HEK293 (cell line): ENCODE data around the gene CLTB.

ENCODE experiments used
- CTCF ChIA-PET: fragments of 350-600 bp; formaldehyde crosslinking; extraction: SDS; loops from one replicate; lab custom pipeline; 2021; ENCODE audit warnings: antibody characterized with exemption; lab: Yijun Ruan, JAX
- POLR2A ChIA-PET: fragments of 300-600 bp; formaldehyde crosslinking; extraction: SDS; loops from one replicate; lab custom pipeline; 2020; ENCODE audit warnings: antibody characterized with exemption, inconsistent platforms; lab: Yijun Ruan, JAX
- H3K27ac ChIP-seq: fragments of 200-500 bp; sonication (Bioruptor generic); 2 replicates; pipeline ENCODE4 v1.5.1; 2014; ENCODE audit warnings: low read depth, low read length, control low read depth, inconsistent platforms; ENCODE audit errors: extremely low read depth
- H3K36me3 ChIP-seq, 2 experiments: fragments of 200-500 bp in 1 of 2; sonication (Bioruptor generic) in 1 of 2; 1 replicate in 1 of 2; 2 replicates in 1 of 2; pipeline ENCODE4 v1.5.1; 2014 to 2017; ENCODE audit warnings: inconsistent platforms in 2 of 2, low read length in 2 of 2; ENCODE audit not compliant: control insufficient read depth in 2 of 2, insufficient read depth in 1 of 2
- H3K4me1 ChIP-seq: fragments of 200-500 bp; sonication (Bioruptor generic); 2 replicates; pipeline ENCODE4 v1.5.1; 2014; ENCODE audit warnings: mild to moderate bottlenecking, low read length, inconsistent platforms; ENCODE audit not compliant: control insufficient read depth, insufficient read depth
- H3K4me3 ChIP-seq: 2 replicates; pipeline ENCODE4 v1.5.1; 2011; ENCODE audit warnings: low read depth, mild to moderate bottlenecking, control low read depth, low read length, moderate library complexity
- H3K9me3 ChIP-seq: fragments of 200-500 bp; sonication (Bioruptor generic); 2 replicates; pipeline ENCODE4 v1.5.1; 2014; ENCODE audit warnings: low read depth, low read length, inconsistent platforms; ENCODE audit not compliant: control insufficient read depth, insufficient read depth
- BCL11B ChIP-seq: fragments of 450-650 bp; formaldehyde crosslinking; IDR thresholded peaks from 2 replicates; pipeline ENCODE4 v1.5.1; 2016; ENCODE audit warnings: low read depth, missing biosample characterization, missing genetic modification characterization
- FEZF1 ChIP-seq: fragments of 450-650 bp; formaldehyde crosslinking; IDR thresholded peaks from 2 replicates; pipeline ENCODE4 v1.5.1; 2016; ENCODE audit warnings: missing biosample characterization, missing genetic modification characterization
- KLF9 ChIP-seq: fragments of 450-650 bp; formaldehyde crosslinking; IDR thresholded peaks from 2 replicates; pipeline ENCODE4 v1.5.1; 2016; ENCODE audit warnings: missing biosample characterization, missing genetic modification characterization, low read depth
- SP3 ChIP-seq: fragments of 450-650 bp; formaldehyde crosslinking; IDR thresholded peaks from 2 replicates; pipeline ENCODE4 v1.5.1; 2016; ENCODE audit warnings: missing biosample characterization, missing genetic modification characterization
- ZFP69B ChIP-seq: fragments of 450-650 bp; formaldehyde crosslinking; IDR thresholded peaks from 2 replicates; pipeline ENCODE4 v1.5.1; 2016; ENCODE audit warnings: missing biosample characterization, missing genetic modification characterization
- ZNF184 ChIP-seq: fragments of 450-650 bp; IDR thresholded peaks from 2 replicates; pipeline ENCODE4 v1.5.1; 2018; ENCODE audit warnings: missing biosample characterization, mild to moderate bottlenecking, missing genetic modification characterization
- ZNF341 ChIP-seq: fragments of 450-650 bp; formaldehyde crosslinking; IDR thresholded peaks from 2 replicates; pipeline ENCODE4; 2016; ENCODE audit warnings: low read depth, missing biosample characterization, missing genetic modification characterization
- ZNF37A ChIP-seq: fragments of 450-650 bp; IDR thresholded peaks from 2 replicates; pipeline ENCODE4 v1.5.1; 2018; ENCODE audit warnings: missing biosample characterization, missing genetic modification characterization
- ZNF701 ChIP-seq: fragments of 450-650 bp; formaldehyde crosslinking; IDR thresholded peaks from 2 replicates; pipeline ENCODE4 v1.5.1; 2016; ENCODE audit warnings: missing biosample characterization, missing genetic modification characterization
- ZNF747 ChIP-seq: fragments of 450-650 bp; formaldehyde crosslinking; IDR thresholded peaks from 2 replicates; pipeline ENCODE4 v1.5.1; 2016; ENCODE audit warnings: missing biosample characterization, missing genetic modification characterization
- TF ChIP-seq, protein P1 (sequence below): sonication (generic); formaldehyde crosslinking; IDR thresholded peaks from 2 replicates; pipeline ENCODE4 v1.8.1; 2022; ENCODE audit warnings: mild to moderate bottlenecking, moderate library complexity, missing genetic modification reagents
- TF ChIP-seq, protein P2 (sequence below): fragments of 450-650 bp; formaldehyde crosslinking; IDR thresholded peaks from 2 replicates; pipeline ENCODE4 v1.5.1; 2016; ENCODE audit warnings: missing biosample characterization, missing genetic modification characterization, borderline replicate concordance
- TF ChIP-seq, protein P3 (sequence below): fragments of 450-650 bp; formaldehyde crosslinking; conservative IDR thresholded peaks from 2 replicates; pipeline ENCODE4 v1.5.1; 2016; ENCODE audit warnings: low read depth, missing biosample characterization, missing genetic modification characterization
- TF ChIP-seq, protein P4 (sequence below): fragments of 450-650 bp; formaldehyde crosslinking; IDR thresholded peaks from 2 replicates; pipeline ENCODE4 v1.5.1; 2016; ENCODE audit warnings: missing biosample characterization, missing genetic modification characterization

Gene CLTB

DNA sequence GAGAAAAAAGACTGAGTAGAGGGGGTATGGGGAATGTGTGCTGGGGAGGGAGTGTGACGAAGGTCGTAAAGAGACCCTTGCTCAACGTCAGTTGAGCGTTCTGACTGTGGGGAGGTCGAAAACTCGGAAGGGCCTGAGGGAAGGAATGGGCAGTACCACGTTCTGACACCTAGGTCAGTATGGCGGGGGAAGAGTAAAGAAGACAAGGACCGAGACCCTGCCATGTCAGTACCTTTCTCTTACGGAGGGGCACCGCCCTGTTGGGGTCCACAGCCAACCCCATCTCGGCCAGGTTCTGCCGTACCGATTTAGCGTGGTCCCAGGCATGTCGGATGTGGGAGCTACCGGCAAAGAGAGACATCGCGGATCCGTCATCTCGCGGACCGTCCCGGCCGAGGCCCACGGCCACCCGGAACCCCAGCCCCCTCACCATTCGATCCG, 28.3 kb downstream of the CLTB start (continued):
- TF ChIP-seq, protein P1, sequence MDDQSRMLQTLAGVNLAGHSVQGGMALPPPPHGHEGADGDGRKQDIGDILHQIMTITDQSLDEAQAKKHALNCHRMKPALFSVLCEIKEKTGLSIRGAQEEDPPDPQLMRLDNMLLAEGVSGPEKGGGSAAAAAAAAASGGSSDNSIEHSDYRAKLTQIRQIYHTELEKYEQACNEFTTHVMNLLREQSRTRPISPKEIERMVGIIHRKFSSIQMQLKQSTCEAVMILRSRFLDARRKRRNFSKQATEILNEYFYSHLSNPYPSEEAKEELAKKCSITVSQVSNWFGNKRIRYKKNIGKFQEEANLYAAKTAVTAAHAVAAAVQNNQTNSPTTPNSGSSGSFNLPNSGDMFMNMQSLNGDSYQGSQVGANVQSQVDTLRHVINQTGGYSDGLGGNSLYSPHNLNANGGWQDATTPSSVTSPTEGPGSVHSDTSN: no peak
- TF ChIP-seq ZNF184: no peak
- no peak for TF ChIP-seq ZNF701 (tag by site-specific recombination)

DNA sequence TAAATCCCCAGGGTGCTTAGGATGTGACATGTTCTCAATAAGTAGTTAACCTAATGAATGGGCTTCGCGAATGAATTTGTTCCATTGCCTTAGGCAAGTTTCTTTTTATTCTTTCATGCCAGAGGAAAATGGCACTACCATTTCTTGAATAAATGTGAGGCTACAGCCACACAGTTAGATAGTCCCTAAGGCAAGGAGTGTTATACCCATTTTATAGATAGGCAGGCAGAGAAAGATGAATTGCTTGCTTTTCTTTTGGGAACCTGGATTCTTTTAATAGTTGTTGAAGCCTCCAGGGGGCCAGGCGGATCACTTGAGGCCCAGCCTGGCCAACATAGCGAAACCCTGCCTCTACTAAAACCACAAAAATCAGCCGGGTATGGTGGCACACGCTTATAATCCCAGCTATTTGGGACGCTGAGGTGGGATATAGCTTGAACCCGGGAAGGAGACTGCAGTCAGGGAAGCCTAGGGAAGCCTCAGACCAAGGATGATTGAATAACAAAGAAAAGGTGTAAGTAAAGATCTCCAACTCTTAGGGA, 28.9 kb downstream of the CLTB start:
- Histone ChIP-seq H3K9me3 (no peaks in the 10 kb centered on the region), H3K36me3 (peaks cover 0 to 71% of the 10 kb centered on the region in 2 experiments; a peak in 2 of 3 replicates), H3K4me3 (peak overlapping the region; percentile 67), H3K4me1 (no peaks in the 10 kb centered on the region), H3K27ac (no peak overlapping the region; the same call in 1 of the 2 replicates)
- ChIA-PET CTCF (interaction anchor here (0.7 kb wide), 2 partner anchors 36 to 45 kb away, joined by 3 read pairs; no protein-coding TSS in a partner anchor), POLR2A (interaction anchor here (0.7 to 2.2 kb wide), 3 partner anchors 20 to 150 kb away, joined by 3 to 6 read pairs (median 3); partner anchors contain the start of gene KIAA1191)
- TF ChIP-seq ZNF37A (tag by site-specific recombination): no peak
- TF ChIP-seq ZFP69B (tag by site-specific recombination): 0 out of 2 replicates have a peak, but pooled peaks have one; percentile 1

DNA sequence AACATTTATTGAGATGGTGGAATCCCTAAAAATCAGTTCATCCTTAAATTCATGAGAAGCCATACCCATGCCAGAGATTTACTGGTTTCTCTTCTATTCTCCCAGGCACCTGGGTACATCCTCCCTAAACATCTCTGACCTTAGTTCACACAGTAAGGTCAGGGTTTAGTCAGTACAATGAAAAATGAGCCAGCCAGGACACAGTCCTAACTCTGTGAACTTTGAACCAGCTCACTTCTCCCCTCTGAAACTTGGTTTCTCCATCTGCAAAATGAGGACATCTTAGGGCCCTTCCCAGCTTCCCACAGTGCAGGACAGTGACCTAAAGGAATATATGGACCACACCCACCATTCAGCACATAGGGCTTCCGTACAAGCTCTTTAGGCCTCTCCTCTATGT, 29.8 kb downstream of the CLTB start:
- TF ChIP-seq KLF9 (tag by site-specific recombination) (0 out of 2 replicates have a peak, but pooled peaks have one; percentile 15), SP3 (tag by site-specific recombination) (no peak), FEZF1 (tag by site-specific recombination) (no peak), ZNF747 (no peak), BCL11B (no peak), ZNF341 (tag by site-specific recombination) (no peak)
- TF ChIP-seq, protein P2, sequence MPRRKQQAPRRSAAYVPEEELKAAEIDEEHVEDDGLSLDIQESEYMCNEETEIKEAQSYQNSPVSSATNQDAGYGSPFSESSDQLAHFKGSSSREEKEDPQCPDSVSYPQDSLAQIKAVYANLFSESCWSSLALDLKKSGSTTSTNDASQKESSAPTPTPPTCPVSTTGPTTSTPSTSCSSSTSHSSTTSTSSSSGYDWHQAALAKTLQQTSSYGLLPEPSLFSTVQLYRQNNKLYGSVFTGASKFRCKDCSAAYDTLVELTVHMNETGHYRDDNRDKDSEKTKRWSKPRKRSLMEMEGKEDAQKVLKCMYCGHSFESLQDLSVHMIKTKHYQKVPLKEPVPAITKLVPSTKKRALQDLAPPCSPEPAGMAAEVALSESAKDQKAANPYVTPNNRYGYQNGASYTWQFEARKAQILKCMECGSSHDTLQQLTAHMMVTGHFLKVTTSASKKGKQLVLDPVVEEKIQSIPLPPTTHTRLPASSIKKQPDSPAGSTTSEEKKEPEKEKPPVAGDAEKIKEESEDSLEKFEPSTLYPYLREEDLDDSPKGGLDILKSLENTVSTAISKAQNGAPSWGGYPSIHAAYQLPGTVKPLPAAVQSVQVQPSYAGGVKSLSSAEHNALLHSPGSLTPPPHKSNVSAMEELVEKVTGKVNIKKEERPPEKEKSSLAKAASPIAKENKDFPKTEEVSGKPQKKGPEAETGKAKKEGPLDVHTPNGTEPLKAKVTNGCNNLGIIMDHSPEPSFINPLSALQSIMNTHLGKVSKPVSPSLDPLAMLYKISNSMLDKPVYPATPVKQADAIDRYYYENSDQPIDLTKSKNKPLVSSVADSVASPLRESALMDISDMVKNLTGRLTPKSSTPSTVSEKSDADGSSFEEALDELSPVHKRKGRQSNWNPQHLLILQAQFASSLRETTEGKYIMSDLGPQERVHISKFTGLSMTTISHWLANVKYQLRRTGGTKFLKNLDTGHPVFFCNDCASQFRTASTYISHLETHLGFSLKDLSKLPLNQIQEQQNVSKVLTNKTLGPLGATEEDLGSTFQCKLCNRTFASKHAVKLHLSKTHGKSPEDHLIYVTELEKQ (tag by site-specific recombination): no peak
- TF ChIP-seq, protein P3, sequence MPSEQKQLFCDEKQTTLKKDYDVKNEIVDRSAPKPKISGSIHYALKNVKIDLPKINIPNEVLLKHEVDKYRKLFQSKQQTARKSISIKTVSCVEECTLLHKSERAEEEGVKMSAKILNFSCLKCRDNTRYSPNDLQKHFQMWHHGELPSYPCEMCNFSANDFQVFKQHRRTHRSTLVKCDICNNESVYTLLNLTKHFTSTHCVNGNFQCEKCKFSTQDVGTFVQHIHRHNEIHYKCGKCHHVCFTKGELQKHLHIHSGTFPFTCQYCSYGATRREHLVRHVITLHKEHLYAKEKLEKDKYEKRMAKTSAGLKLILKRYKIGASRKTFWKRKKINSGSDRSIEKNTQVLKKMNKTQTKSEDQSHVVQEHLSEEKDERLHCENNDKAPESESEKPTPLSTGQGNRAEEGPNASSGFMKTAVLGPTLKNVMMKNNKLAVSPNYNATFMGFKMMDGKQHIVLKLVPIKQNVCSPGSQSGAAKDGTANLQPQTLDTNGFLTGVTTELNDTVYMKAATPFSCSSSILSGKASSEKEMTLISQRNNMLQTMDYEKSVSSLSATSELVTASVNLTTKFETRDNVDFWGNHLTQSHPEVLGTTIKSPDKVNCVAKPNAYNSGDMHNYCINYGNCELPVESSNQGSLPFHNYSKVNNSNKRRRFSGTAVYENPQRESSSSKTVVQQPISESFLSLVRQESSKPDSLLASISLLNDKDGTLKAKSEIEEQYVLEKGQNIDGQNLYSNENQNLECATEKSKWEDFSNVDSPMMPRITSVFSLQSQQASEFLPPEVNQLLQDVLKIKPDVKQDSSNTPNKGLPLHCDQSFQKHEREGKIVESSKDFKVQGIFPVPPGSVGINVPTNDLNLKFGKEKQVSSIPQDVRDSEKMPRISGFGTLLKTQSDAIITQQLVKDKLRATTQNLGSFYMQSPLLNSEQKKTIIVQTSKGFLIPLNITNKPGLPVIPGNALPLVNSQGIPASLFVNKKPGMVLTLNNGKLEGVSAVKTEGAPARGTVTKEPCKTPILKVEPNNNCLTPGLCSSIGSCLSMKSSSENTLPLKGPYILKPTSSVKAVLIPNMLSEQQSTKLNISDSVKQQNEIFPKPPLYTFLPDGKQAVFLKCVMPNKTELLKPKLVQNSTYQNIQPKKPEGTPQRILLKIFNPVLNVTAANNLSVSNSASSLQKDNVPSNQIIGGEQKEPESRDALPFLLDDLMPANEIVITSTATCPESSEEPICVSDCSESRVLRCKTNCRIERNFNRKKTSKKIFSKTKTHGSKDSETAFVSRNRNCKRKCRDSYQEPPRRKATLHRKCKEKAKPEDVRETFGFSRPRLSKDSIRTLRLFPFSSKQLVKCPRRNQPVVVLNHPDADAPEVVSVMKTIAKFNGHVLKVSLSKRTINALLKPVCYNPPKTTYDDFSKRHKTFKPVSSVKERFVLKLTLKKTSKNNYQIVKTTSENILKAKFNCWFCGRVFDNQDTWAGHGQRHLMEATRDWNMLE: no peak
- TF ChIP-seq, protein P4, sequence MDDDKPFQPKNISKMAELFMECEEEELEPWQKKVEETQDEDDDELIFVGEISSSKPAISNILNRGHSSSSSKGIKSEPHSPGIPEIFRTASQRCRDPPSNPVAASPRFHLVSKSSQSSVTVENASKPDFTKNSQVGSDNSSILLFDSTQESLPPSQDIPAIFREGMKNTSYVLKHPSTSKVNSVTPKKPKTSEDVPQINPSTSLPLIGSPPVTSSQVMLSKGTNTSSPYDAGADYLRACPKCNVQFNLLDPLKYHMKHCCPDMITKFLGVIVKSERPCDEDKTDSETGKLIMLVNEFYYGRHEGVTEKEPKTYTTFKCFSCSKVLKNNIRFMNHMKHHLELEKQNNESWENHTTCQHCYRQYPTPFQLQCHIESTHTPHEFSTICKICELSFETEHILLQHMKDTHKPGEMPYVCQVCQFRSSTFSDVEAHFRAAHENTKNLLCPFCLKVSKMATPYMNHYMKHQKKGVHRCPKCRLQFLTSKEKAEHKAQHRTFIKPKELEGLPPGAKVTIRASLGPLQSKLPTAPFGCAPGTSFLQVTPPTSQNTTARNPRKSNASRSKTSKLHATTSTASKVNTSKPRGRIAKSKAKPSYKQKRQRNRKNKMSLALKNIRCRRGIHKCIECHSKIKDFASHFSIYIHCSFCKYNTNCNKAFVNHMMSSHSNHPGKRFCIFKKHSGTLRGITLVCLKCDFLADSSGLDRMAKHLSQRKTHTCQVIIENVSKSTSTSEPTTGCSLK (tag by site-specific recombination): no peak
- TF ChIP-seq, all 188 proteins: peak for 1
- Histone ChIP-seq H3K36me3 (peaks cover 0 to 71% of the 10 kb centered on the region in 2 experiments; a peak in 2 of 3 replicates), H3K4me3 (no peak overlapping the region), H3K4me1 (no peaks in the 10 kb centered on the region), H3K27ac (no peak overlapping the region), H3K9me3 (no peaks in the 10 kb centered on the region)
- CTCF ChIA-PET: no interaction called here
- POLR2A ChIA-PET: interaction anchor here (2.2 kb wide), 1 partner anchor 25 kb away, joined by 6 read pairs; the partner anchor contains the start of gene KIAA1191
